ENCODE results near the gene EIF2AK3. TPM values are rescaled to one million over a fixed set of nuclear protein-coding genes. Genes with fewer than 3 reads are reported as not detected.

EIF2AK3 gene
- total RNA-seq (2022) (21.6 and 21.8 TPM in 2 replicates), Bru-seq, nascent RNA (percentile 84 among the genes with signal in this experiment), BruChase-seq, experiment 1, labeled RNA remaining after a 6-hour chase (percentile 70 among the genes with signal in this experiment), BruChase-seq, experiment 2, labeled RNA remaining after a 2-hour chase (percentile 81 among the genes with signal in this experiment)
- long read RNA-seq, full-length matches to known transcripts: 25 of 36 reads
- long read RNA-seq, partial matches to known transcripts: 3 of 36 reads
- long read RNA-seq, other reads (novel, unspliced or antisense): 8 of 36 reads

DNA sequence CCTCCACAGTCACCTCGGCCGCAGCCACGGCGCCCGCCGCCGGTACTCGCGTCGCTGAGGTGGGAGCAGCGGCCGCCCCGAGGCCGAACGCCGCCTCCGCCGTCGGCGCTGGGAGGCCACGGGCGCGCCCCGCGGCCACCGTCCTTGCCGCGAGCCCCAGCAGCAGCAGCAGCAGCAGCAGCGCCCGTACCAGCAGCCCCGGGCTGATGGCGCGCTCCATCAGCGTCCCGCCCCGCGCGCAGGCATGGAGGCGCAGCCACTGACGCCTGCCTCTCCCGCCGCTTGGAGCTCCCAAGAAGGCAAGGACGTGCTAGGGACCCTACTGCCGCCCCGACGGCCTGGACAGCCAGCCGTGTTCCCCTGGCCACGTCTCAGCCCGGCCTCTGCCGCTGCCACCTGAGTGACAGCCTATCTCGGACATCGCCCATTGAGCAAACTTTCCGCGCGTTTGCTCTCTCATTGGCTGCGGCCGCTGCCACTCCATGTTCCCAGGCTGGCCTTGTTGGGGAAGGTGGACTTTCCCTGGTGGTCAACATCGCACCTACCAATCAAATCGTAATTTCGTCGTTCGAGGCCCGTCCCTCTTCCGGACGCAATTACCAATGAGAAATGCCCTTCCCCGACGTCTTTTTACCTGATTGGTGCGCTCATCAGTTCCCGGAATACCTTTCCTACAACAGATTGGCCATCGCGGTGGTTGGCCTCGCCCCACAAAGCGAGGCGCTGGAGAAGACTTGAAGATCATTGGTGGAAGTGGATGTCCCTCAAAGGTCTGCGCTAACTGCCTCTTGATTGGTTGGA lies at the start of gene EIF2AK3:
EIF2AK3 (minus strand) TSS at position 410 of the 801 bp plus-strand sequence; CDS start at position 220, 190 bp downstream.
- Mint-ChIP-seq H3K4me3 (ENCODE audit: unreplicated experiment) (no peak within 1 kb of the TSS), H3K27me3 (ENCODE audit: insufficient read depth, unreplicated experiment) (no peaks in the 10 kb centered on the region), H3K9me3 (ENCODE audit: unreplicated experiment) (no peaks in the 10 kb centered on the region), H3K36me3 (ENCODE audit: insufficient read depth, unreplicated experiment) (no peaks in the 10 kb centered on the region), H3K4me1 (ENCODE audit: insufficient read depth, unreplicated experiment) (no peaks in the 10 kb centered on the region), H3K27ac (ENCODE audit: low read depth, unreplicated experiment) (no peak within 1 kb of the TSS)
- DNase-seq (ENCODE audit: unreplicated experiment): peak; percentile 100
- ChIA-PET CTCF (interaction anchor here (0.9 to 4.1 kb wide), 4 partner anchors 18 to 43 kb away, joined by 3 to 29 read pairs (median 4); no protein-coding TSS in a partner anchor), POLR2A (interaction anchor here (0.6 to 4.4 kb wide), 28 partner anchors 8 to 127 kb away, joined by 3 to 119 read pairs (median 5); partner anchors contain the start of gene RPIA)
- intact Hi-C loops (cut with micrococcal nuclease): loop anchor here (1.0 to 2.0 kb wide), 4 partner anchors 27 to 64 kb away; partner anchors contain the start of gene RPIA
- TF ChIP-seq, protein P1, sequence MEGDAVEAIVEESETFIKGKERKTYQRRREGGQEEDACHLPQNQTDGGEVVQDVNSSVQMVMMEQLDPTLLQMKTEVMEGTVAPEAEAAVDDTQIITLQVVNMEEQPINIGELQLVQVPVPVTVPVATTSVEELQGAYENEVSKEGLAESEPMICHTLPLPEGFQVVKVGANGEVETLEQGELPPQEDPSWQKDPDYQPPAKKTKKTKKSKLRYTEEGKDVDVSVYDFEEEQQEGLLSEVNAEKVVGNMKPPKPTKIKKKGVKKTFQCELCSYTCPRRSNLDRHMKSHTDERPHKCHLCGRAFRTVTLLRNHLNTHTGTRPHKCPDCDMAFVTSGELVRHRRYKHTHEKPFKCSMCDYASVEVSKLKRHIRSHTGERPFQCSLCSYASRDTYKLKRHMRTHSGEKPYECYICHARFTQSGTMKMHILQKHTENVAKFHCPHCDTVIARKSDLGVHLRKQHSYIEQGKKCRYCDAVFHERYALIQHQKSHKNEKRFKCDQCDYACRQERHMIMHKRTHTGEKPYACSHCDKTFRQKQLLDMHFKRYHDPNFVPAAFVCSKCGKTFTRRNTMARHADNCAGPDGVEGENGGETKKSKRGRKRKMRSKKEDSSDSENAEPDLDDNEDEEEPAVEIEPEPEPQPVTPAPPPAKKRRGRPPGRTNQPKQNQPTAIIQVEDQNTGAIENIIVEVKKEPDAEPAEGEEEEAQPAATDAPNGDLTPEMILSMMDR (IDR thresholded peaks at IDR 0.05; ENCODE audit: unreplicated experiment): no peak
- no TSS peak for BruUV-seq (replicated peaks)

DNA sequence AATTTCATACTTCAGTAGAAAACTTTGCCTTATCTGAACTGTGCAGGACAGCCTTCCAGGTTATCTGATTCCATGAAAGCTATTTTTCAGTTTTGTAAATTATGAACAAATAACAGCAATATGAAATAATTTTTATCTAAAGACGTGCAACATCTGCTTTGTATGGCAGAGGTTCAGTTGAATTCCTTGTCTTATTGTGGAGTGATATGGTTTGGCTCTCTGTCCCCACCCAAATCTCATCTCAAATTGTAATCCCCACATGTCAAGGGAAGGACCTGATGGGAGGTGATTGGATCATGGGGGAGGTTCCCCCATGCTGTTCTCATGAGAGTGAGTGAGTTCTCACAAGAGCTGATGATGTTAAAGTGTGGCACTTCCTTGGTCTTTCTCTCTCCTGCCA lies 46.1 kb upstream of the EIF2AK3 start:
- no peaks in the 10 kb centered on the region for H3K9me3 Mint-ChIP-seq (ENCODE audit: unreplicated experiment)
- no peaks in the 10 kb centered on the region for H3K27me3 Mint-ChIP-seq (ENCODE audit: insufficient read depth, unreplicated experiment)
- TF ChIP-seq, protein P1 (IDR thresholded peaks at IDR 0.05; ENCODE audit: unreplicated experiment): no peak
- BruUV-seq (replicated peaks): no TSS peak
- POLR2A ChIA-PET: interaction anchor here (0.6 to 1.1 kb wide), 4 partner anchors 45 to 188 kb away, joined by 3 to 5 read pairs (median 3); no protein-coding TSS in a partner anchor
- no peaks in the 10 kb centered on the region for H3K36me3 Mint-ChIP-seq (ENCODE audit: insufficient read depth, unreplicated experiment)
- intact Hi-C loops (cut with micrococcal nuclease): loop anchor here (2.0 to 10.0 kb wide), 4 partner anchors 47 to 611 kb away; partner anchors contain the start of gene EIF2AK3
- DNase-seq (ENCODE audit: unreplicated experiment): no peak
- no peak overlapping the region for H3K4me3 Mint-ChIP-seq (ENCODE audit: unreplicated experiment)
- no peaks in the 10 kb centered on the region for H3K4me1 Mint-ChIP-seq (ENCODE audit: insufficient read depth, unreplicated experiment)
- CTCF ChIA-PET: interaction anchor here (0.7 to 13.5 kb wide), 13 partner anchors 9 to 483 kb away, joined by 3 to 424 read pairs (median 7); partner anchors contain the start of gene RPIA
- H3K27ac Mint-ChIP-seq (ENCODE audit: low read depth, unreplicated experiment): no peak overlapping the region

DNA sequence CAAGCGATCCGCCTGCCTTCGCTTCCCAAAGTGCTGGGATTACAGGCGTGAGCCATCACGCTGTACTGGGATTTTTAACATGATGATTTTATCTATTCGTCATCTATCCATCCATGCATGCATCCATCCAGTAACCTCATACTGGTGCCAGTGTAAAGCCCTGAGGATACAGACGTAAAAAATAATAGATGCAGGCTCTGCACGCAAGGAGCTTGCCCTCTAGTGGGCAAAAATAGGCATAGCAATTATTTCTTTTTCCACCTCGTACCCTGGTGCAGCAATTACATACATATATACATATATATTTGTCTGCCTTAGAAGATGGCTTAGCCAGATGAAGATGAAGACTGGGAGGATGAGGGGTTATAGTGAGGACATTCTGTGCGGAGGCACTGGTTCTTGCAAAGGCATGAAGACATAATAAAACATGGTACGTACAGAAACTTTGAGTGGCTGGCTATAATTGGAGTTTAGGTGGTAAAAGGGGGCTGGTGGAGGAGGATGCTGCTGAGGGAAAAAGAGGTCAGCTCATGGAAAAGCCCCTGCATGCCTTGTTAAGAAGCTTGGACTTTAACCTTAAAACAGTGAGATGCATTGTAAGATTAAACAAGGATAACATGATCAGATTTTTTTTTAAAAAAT lies 44.6 kb upstream of the EIF2AK3 start:
- H3K4me1 Mint-ChIP-seq (ENCODE audit: insufficient read depth, unreplicated experiment): no peaks in the 10 kb centered on the region
- TF ChIP-seq, protein P1 (IDR thresholded peaks at IDR 0.05; ENCODE audit: unreplicated experiment): peak; percentile 77
- H3K36me3 Mint-ChIP-seq (ENCODE audit: insufficient read depth, unreplicated experiment): no peaks in the 10 kb centered on the region
- intact Hi-C loops (cut with micrococcal nuclease): loop anchor here (2.0 to 10.0 kb wide), 5 partner anchors 45 to 610 kb away; partner anchors contain the start of gene EIF2AK3
- CTCF ChIA-PET: interaction anchor here (0.5 to 13.5 kb wide), 35 partner anchors 8 to 512 kb away, joined by 3 to 424 read pairs (median 4); partner anchors contain the start of genes EIF2AK3 and RPIA
- H3K9me3 Mint-ChIP-seq (ENCODE audit: unreplicated experiment): no peaks in the 10 kb centered on the region
- POLR2A ChIA-PET: interaction anchor here (0.6 to 1.9 kb wide), 11 partner anchors 8 to 438 kb away, joined by 3 to 8 read pairs (median 4); partner anchors contain the start of genes EIF2AK3 and RPIA
- no TSS peak for BruUV-seq (replicated peaks)
- no peaks in the 10 kb centered on the region for H3K27me3 Mint-ChIP-seq (ENCODE audit: insufficient read depth, unreplicated experiment)
- H3K27ac Mint-ChIP-seq (ENCODE audit: low read depth, unreplicated experiment): no peak overlapping the region
- no peak overlapping the region for H3K4me3 Mint-ChIP-seq (ENCODE audit: unreplicated experiment)
- peak; percentile 40 for DNase-seq (ENCODE audit: unreplicated experiment)

Measured in MCF 10A (cell line).